ENCODE measurements around the gene MORN5.

Gene MORN5

GRCh38 chr9:122188369-122188768, 28.7 kb downstream of the MORN5 start:
- no peaks in the 10 kb centered on the region for H3K9me3 ChIP-seq (ENCODE audit: control insufficient read depth, low read length)
- no peak for DNase-seq
- H3K27ac ChIP-seq (ENCODE audit: insufficient read depth, low read length, poor library complexity, severe bottlenecking), result no peak overlapping the region
- no peaks in the 10 kb centered on the region for H3K27me3 ChIP-seq (replicated peaks; ENCODE audit: control insufficient read depth, insufficient read depth, low read length, poor library complexity, severe bottlenecking)
- H3K4me3 ChIP-seq (ENCODE audit: insufficient read depth, low read depth, low read length, poor library complexity, severe bottlenecking), result no peak overlapping the region
- H3K4me1 ChIP-seq (ENCODE audit: control insufficient read depth, insufficient read depth, low read length, poor library complexity, severe bottlenecking), result no peaks in the 10 kb centered on the region
- no peaks in the 10 kb centered on the region for H3K36me3 ChIP-seq (ENCODE audit: control insufficient read depth, insufficient read depth, low read length)

- no peak for DNase-seq
- H3K27ac ChIP-seq (ENCODE audit: insufficient read depth, low read length, poor library complexity, severe bottlenecking), result no peak overlapping the region
- H3K4me1 ChIP-seq (ENCODE audit: control insufficient read depth, insufficient read depth, low read length, poor library complexity, severe bottlenecking), result no peaks in the 10 kb centered on the region
Measured at GRCh38 chr9:122190597-122191381, 31.1 kb downstream of the MORN5 start.

DNA sequence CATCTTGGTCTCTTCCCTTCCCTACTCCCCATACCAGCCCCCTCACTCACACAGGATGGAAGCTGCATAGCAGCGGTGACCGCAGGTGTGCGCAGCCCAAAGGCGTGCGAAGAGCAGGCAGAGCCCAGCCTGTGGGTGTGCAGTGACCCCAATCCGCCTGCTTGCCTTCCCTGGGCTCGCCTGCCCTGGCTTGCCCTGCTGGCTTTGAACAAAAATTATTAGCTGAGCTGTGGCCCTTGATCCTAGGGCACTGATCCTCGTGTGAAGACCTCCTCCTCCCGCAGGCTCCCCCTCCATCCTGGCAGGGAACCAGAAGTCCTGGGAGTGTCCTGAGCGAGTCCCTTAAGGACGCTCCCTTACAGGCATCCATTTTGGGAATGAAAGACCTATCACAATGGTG, 31.9 kb downstream of the MORN5 start:
- Histone ChIP-seq H3K27ac (ENCODE audit: insufficient read depth, low read length, poor library complexity, severe bottlenecking) (no peak overlapping the region), H3K4me3 (ENCODE audit: insufficient read depth, low read depth, low read length, poor library complexity, severe bottlenecking) (no peak overlapping the region), H3K27me3 (replicated peaks; ENCODE audit: control insufficient read depth, insufficient read depth, low read length, poor library complexity, severe bottlenecking) (no peaks in the 10 kb centered on the region), H3K9me3 (ENCODE audit: control insufficient read depth, low read length) (no peaks in the 10 kb centered on the region), H3K4me1 (ENCODE audit: control insufficient read depth, insufficient read depth, low read length, poor library complexity, severe bottlenecking) (no peaks in the 10 kb centered on the region), H3K36me3 (ENCODE audit: control insufficient read depth, insufficient read depth, low read length) (no peaks in the 10 kb centered on the region)
- DNase-seq, result no peak

More at GRCh38 chr9:122190597-122191381, 31.1 kb downstream of the MORN5 start:
- H3K9me3 ChIP-seq (ENCODE audit: control insufficient read depth, low read length), result no peaks in the 10 kb centered on the region
- no peak overlapping the region for H3K4me3 ChIP-seq (ENCODE audit: insufficient read depth, low read depth, low read length, poor library complexity, severe bottlenecking)
- H3K36me3 ChIP-seq (ENCODE audit: control insufficient read depth, insufficient read depth, low read length), result no peaks in the 10 kb centered on the region
- no peaks in the 10 kb centered on the region for H3K27me3 ChIP-seq (replicated peaks; ENCODE audit: control insufficient read depth, insufficient read depth, low read length, poor library complexity, severe bottlenecking)

DNA sequence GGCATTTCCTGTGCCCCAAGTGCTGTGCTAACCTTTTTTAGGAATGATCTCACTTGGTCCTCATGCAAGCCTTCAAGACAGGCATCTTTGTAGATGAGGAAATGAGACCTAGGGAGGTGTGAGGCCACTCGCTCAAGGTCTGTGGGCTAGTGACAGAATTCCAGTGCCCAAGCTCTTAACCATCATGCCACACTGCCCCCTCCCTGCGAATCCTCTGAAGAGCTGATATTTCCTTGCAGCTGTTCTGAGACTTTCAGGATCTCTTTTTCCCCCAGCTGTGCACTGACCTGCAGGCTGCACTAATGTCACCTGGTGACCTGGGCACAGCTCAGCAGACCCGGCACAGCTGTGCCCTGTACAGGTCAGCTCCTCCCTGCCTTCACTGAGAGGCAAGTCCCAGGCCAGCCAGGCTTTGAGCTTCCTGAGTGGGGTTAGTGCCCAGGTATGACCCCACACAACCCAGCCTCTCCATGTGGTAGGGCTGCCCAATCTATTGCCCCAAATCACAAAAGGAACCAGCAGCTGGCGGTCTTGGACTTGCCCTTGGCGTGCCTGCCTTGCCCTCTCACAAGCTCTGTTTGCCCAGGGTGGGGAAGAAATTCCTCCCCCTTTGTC, 32.7 kb downstream of the MORN5 start:
- Histone ChIP-seq H3K36me3 (ENCODE audit: control insufficient read depth, insufficient read depth, low read length) (no peaks in the 10 kb centered on the region), H3K27me3 (replicated peaks; ENCODE audit: control insufficient read depth, insufficient read depth, low read length, poor library complexity, severe bottlenecking) (no peaks in the 10 kb centered on the region), H3K4me3 (ENCODE audit: insufficient read depth, low read depth, low read length, poor library complexity, severe bottlenecking) (no peak overlapping the region), H3K9me3 (ENCODE audit: control insufficient read depth, low read length) (no peaks in the 10 kb centered on the region), H3K27ac (ENCODE audit: insufficient read depth, low read length, poor library complexity, severe bottlenecking) (no peak overlapping the region), H3K4me1 (ENCODE audit: control insufficient read depth, insufficient read depth, low read length, poor library complexity, severe bottlenecking) (no peaks in the 10 kb centered on the region)
- DNase-seq, result no peak

DNA sequence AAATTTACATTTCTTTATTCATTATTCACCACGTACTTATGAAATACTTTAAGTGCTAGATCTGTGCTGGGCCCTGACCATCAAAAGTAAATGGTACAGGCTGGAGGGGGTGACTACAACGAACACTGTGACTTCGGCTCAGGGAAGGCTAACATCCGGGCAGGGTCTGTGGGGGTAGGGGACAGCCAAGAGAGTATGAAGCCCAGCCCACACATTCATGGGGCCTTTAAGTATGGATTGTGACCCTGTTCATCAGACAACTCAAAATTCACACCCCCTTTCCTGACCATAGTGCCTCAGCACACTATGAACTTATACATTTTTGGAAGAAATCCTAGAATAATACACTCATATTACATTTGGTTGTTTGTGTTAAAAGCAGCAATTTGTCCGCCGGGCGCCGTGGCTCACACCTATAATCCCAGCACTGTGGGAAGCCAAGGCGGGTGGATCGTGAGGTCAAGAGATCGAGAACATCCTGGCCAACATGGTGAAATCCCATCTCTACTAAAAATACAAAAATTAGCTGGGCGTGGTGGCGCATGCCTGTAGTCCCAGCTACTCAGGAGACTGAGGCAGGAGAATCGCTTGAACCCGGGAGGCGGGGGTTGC, 33.3 kb downstream of the MORN5 start:
- Histone ChIP-seq H3K4me1 (ENCODE audit: control insufficient read depth, insufficient read depth, low read length, poor library complexity, severe bottlenecking) (no peaks in the 10 kb centered on the region), H3K27me3 (replicated peaks; ENCODE audit: control insufficient read depth, insufficient read depth, low read length, poor library complexity, severe bottlenecking) (no peaks in the 10 kb centered on the region), H3K27ac (ENCODE audit: insufficient read depth, low read length, poor library complexity, severe bottlenecking) (no peak overlapping the region), H3K36me3 (ENCODE audit: control insufficient read depth, insufficient read depth, low read length) (no peaks in the 10 kb centered on the region), H3K9me3 (ENCODE audit: control insufficient read depth, low read length) (no peaks in the 10 kb centered on the region), H3K4me3 (ENCODE audit: insufficient read depth, low read depth, low read length, poor library complexity, severe bottlenecking) (no peak overlapping the region)
- no peak for DNase-seq

DNA sequence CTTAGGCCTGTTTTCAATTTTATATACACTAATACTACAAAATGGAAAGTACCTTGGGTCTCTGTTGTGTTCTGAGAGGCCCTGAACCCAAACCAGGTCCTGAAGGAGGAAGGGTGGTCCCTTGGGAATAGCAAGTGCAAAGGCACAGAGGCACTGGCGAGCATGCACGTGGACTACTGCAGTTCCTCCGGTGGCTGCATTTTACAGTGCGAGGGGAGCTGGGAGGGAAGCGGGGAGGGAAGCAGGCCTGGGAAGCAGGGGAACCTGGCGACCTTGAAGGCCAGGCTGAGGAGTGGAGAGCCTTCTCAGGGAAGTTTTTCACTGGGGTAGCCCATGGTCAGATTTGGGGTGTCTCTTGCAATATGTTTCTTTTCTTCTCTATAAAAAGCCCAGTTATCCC, 33.9 kb downstream of the MORN5 start:
- DNase-seq, result no peak
- Histone ChIP-seq H3K4me1 (ENCODE audit: control insufficient read depth, insufficient read depth, low read length, poor library complexity, severe bottlenecking) (no peaks in the 10 kb centered on the region), H3K9me3 (ENCODE audit: control insufficient read depth, low read length) (no peaks in the 10 kb centered on the region), H3K27ac (ENCODE audit: insufficient read depth, low read length, poor library complexity, severe bottlenecking) (no peak overlapping the region), H3K36me3 (ENCODE audit: control insufficient read depth, insufficient read depth, low read length) (no peaks in the 10 kb centered on the region), H3K4me3 (ENCODE audit: insufficient read depth, low read depth, low read length, poor library complexity, severe bottlenecking) (no peak overlapping the region), H3K27me3 (replicated peaks; ENCODE audit: control insufficient read depth, insufficient read depth, low read length, poor library complexity, severe bottlenecking) (no peaks in the 10 kb centered on the region)

DNA sequence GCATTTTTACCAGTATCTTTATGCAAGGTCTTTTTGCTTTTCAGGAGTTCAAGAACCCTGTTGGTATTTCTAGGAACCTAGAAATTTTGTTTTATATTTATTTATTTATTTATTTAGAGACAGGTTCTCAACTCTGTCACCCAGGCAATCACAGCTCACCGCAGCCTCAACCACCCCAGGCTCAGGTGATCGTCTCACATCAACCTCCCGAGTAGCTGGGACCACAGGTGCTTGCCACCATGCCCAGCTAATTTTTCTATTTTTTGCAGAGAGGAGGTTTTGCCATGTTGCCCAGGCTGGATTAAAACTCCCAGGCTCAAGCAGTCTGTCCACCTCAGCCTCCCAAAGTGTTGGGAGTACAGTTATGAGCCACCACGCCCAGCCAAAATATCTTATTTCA, 36.2 kb downstream of the MORN5 start:
- H3K27me3 ChIP-seq (replicated peaks; ENCODE audit: control insufficient read depth, insufficient read depth, low read length, poor library complexity, severe bottlenecking), result no peaks in the 10 kb centered on the region
- H3K36me3 ChIP-seq (ENCODE audit: control insufficient read depth, insufficient read depth, low read length), result no peaks in the 10 kb centered on the region
- no peak overlapping the region for H3K4me3 ChIP-seq (ENCODE audit: insufficient read depth, low read depth, low read length, poor library complexity, severe bottlenecking)
- DNase-seq, result no peak
- no peaks in the 10 kb centered on the region for H3K9me3 ChIP-seq (ENCODE audit: control insufficient read depth, low read length)
- no peaks in the 10 kb centered on the region for H3K4me1 ChIP-seq (ENCODE audit: control insufficient read depth, insufficient read depth, low read length, poor library complexity, severe bottlenecking)
- H3K27ac ChIP-seq (ENCODE audit: insufficient read depth, low read length, poor library complexity, severe bottlenecking), result no peak overlapping the region

- Histone ChIP-seq H3K4me1 (ENCODE audit: control insufficient read depth, insufficient read depth, low read length, poor library complexity, severe bottlenecking) (no peaks in the 10 kb centered on the region), H3K27ac (ENCODE audit: insufficient read depth, low read length, poor library complexity, severe bottlenecking) (no peak overlapping the region), H3K27me3 (replicated peaks; ENCODE audit: control insufficient read depth, insufficient read depth, low read length, poor library complexity, severe bottlenecking) (no peaks in the 10 kb centered on the region), H3K36me3 (ENCODE audit: control insufficient read depth, insufficient read depth, low read length) (no peaks in the 10 kb centered on the region), H3K9me3 (ENCODE audit: control insufficient read depth, low read length) (no peaks in the 10 kb centered on the region), H3K4me3 (ENCODE audit: insufficient read depth, low read depth, low read length, poor library complexity, severe bottlenecking) (no peak overlapping the region)
- no peak for DNase-seq
Measured at GRCh38 chr9:122197426-122197825, 37.7 kb downstream of the MORN5 start.

DNA sequence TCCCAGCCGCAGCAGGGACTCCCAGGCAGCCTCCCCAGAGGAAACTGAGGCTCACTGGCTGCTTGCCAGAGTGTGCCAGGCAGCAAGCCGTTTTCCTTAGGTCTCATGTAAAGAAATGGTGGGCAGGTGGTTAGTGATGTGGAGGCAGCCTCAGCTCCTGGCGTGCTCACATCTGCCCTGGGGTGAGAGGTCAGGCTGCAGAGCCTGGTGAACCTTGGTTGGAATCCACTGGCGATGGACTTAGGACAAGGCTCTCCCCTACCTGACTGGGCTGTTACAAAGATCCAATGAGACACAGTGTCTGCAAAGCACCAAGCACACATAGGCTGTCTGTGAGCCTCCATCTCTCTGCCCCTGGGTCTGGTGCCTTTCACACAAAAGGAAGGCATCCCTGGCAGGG, 38.2 kb downstream of the MORN5 start:
- Histone ChIP-seq H3K4me1 (ENCODE audit: control insufficient read depth, insufficient read depth, low read length, poor library complexity, severe bottlenecking) (no peaks in the 10 kb centered on the region), H3K27ac (ENCODE audit: insufficient read depth, low read length, poor library complexity, severe bottlenecking) (no peak overlapping the region), H3K36me3 (ENCODE audit: control insufficient read depth, insufficient read depth, low read length) (no peaks in the 10 kb centered on the region), H3K27me3 (replicated peaks; ENCODE audit: control insufficient read depth, insufficient read depth, low read length, poor library complexity, severe bottlenecking) (no peaks in the 10 kb centered on the region), H3K4me3 (ENCODE audit: insufficient read depth, low read depth, low read length, poor library complexity, severe bottlenecking) (no peak overlapping the region), H3K9me3 (ENCODE audit: control insufficient read depth, low read length) (no peaks in the 10 kb centered on the region)
- no peak for DNase-seq

DNA sequence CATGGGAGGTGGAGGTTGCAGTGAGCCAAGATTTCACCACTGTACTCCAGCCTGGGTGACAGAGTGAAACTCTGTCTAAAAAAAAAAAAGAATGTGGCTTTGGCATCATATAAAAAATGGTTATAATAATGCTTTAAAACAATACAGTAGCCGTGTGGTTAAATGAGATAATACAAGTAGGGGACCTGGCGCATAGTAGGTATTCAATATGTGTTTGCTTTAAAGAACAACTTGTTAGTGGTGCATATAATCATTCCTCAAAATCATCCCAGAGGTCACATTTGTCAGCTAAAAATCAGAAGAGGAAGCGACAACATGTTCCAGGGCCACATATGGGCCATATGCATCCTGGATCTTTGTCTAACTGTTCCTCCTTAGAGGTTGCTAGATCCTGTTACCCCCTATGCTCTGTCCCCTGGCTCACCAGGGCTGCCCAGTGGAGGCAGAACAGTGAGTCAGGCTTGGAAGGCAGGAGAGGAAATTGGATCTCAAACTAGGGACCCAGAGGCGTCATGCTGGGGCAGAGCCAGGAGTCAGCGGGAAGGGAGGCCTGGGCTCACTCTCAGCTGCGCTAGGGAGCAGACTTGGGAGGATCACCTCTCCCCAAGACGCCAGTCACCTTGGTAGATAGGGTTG, 41.4 kb downstream of the MORN5 start:
- H3K27me3 ChIP-seq (replicated peaks; ENCODE audit: control insufficient read depth, insufficient read depth, low read length, poor library complexity, severe bottlenecking), result no peaks in the 10 kb centered on the region
- no peaks in the 10 kb centered on the region for H3K36me3 ChIP-seq (ENCODE audit: control insufficient read depth, insufficient read depth, low read length)
- H3K4me3 ChIP-seq (ENCODE audit: insufficient read depth, low read depth, low read length, poor library complexity, severe bottlenecking), result no peak overlapping the region
- H3K4me1 ChIP-seq (ENCODE audit: control insufficient read depth, insufficient read depth, low read length, poor library complexity, severe bottlenecking), result no peaks in the 10 kb centered on the region
- H3K27ac ChIP-seq (ENCODE audit: insufficient read depth, low read length, poor library complexity, severe bottlenecking), result no peak overlapping the region
- H3K9me3 ChIP-seq (ENCODE audit: control insufficient read depth, low read length), result no peaks in the 10 kb centered on the region
- DNase-seq, result no peak
